Memory B cell (primary cell): ENCODE data around the gene PNCK.
A peak's percentile ranks its signal among the peaks of the same experiment; 100 is the strongest.

Source experiments
- ATAC-seq: fragments of 150-1000 bp; cut with Tn5 transposase; 2 replicates; pipeline ENCODE4 v1.10.0; 2021; ENCODE audit warnings: low read depth, mild to moderate bottlenecking, moderate library complexity
- DNase-seq, 2 donors: peaks; one replicate each; pipeline ENCODE4 v3.0.0; 2022; ENCODE audit warnings: low spot score in 2 of 2
- H3K27ac Mint-ChIP-seq: one replicate; pipeline ENCODE4 v1.8.0; 2022; ENCODE audit warnings: mild to moderate bottlenecking, moderate library complexity, mixed read lengths
- H3K27me3 Mint-ChIP-seq: one replicate; pipeline ENCODE4 v1.8.0; 2022; ENCODE audit warnings: mixed read lengths
- H3K36me3 Mint-ChIP-seq: one replicate; pipeline ENCODE4 v1.8.0; 2022; ENCODE audit warnings: mild to moderate bottlenecking, mixed read lengths
- H3K4me1 Mint-ChIP-seq: one replicate; pipeline ENCODE4 v1.8.0; 2022; ENCODE audit warnings: mixed read lengths
- H3K4me3 Mint-ChIP-seq: one replicate; pipeline ENCODE4 v1.8.0; 2022; ENCODE audit warnings: mild to moderate bottlenecking, moderate library complexity, mixed read lengths
- H3K9me3 Mint-ChIP-seq: one replicate; pipeline ENCODE4 v1.8.0; 2022; ENCODE audit warnings: mixed read lengths

Gene PNCK

DNA sequence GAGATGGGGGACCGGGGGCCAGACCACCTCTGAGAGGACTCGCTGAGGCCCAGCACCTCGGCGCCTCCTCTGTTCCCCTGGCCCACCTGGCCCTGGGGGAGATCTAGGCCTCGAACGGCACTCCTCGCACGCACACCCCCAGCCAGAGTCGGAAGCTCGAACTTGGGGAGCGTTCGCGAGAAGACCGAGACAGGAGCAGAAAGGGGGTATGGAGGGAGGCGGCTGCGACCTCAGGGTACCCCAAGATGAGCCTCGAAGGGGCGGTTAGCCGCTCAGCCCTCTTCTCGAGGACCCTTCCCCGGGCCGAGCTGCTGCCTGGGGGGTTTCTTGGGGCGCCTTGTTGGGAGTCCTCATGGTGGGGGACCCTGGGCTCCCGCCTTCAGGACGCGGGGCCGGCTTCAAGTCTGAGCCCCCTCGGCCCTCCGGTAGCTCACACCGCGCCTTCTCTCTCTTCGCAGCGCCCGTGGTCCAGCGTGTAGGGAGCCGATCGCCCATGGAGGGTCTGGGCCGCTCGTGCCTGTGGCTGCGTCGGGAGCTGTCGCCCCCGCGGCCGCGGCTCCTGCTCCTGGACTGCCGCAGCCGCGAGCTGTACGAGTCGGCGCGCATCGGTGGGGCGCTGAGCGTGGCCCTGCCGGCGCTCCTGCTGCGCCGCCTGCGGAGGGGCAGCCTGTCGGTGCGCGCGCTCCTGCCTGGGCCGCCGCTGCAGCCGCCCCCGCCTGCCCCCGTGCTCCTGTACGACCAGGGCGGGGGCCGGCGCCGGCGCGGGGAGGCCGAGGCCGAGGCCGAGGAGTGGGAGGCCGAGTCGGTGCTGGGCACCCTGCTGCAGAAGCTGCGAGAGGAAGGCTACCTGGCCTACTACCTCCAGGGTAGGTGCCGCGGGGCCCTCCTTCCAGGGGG, 25.9 kb downstream of the PNCK start:
- ATAC-seq (no peak), DNase-seq (no peak)
- Mint-ChIP-seq H3K4me3 (peak overlapping the region; percentile 5), H3K27me3 (peaks cover 13% of the 10 kb centered on the region), H3K36me3 (no peaks in the 10 kb centered on the region), H3K27ac (no peak overlapping the region), H3K9me3 (no peaks in the 10 kb centered on the region), H3K4me1 (peaks cover 6% of the 10 kb centered on the region)

DNA sequence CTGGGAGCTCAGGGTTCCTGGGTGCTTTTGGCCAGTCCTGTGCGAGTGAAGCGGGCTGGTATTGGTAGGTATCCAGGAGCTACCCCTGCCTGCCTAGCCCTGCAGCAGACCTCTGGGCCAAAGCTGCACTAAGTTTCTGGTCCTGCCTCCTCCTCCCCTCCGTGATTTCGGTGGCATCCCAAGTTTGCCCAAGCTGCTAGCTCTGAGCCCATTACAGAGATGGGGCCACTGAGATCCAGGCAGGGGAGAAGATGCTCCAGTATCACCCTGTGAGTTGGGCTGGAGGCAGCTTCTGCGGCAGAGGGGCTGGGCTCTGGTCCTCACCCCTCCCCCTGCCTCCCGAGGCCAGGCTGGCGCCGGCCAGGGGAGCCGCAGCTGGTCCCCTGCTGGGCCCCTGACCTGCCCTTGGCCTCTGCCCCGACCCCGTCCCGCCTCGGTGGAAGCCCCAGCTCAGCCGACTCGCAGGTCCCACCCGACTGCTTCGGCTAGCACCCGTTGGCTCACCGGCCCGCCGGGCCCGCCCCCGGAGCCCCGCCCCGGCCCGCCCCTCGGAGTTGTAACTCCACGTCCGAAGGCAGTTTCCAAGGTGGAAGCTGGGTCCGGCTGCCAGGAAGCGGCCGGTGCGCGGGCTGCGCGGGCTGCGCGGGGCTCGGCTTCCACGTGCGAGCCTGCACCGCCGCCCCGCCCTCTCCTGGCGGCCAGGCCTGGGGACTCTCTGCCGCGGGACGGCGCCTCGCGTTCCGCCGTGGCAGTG, 26.8 kb downstream of the PNCK start, which contains the start of gene DUSP9:
Gene DUSP9 (plus strand): TSS at position 584 of the 754 bp plus-strand sequence. CDS start 751 bp downstream, outside the sequence.
- Mint-ChIP-seq H3K36me3 (no peaks in the 10 kb centered on the region), H3K4me3 (peak within 1 kb of the TSS; percentile 53)
- ATAC-seq, result peak; percentile 23

GRCh38 chrX:153645921-153646488, 27.6 kb downstream of the PNCK start:
- DNase-seq (no peak), ATAC-seq (no peak)
- Mint-ChIP-seq H3K27me3 (peaks cover 17% of the 10 kb centered on the region), H3K27ac (no peak overlapping the region), H3K9me3 (no peaks in the 10 kb centered on the region), H3K4me1 (peaks cover 11% of the 10 kb centered on the region), H3K36me3 (no peaks in the 10 kb centered on the region), H3K4me3 (peak overlapping the region; percentile 53)

More for the DNA sequence above, 26.8 kb downstream of the PNCK start, which contains the start of gene DUSP9:
- Mint-ChIP-seq H3K27me3 (peaks cover 15% of the 10 kb centered on the region), H3K9me3 (no peaks in the 10 kb centered on the region), H3K27ac (no peak within 1 kb of the TSS), H3K4me1 (peaks cover 8% of the 10 kb centered on the region)
- no peak for DNase-seq

DNA sequence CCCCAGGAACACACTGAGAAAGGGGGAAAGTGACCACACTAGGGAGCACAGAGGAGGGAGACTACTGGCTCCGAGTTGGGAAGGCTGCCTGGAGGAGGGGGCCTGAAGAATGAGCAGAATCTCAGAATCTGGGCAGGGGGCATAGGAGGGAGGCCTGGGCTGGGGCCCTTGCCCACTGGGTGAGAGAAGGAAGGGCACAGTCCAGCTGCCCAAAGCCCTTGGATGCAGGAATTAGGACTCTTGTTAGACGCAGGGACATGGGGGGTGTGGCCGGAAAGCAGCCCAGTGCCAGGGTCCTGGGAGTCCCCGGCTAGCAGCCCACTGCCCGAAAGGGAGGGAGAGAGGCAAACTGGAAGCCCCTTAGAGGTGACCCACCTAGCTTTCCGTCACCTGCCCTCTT, 28.5 kb downstream of the PNCK start:
- no peaks in the 10 kb centered on the region for H3K36me3 Mint-ChIP-seq
- H3K27me3 Mint-ChIP-seq, result peaks cover 19% of the 10 kb centered on the region
- ATAC-seq (no peak), DNase-seq (no peak)
- H3K4me1 Mint-ChIP-seq, result peaks cover 11% of the 10 kb centered on the region
- H3K4me3 Mint-ChIP-seq, result no peak overlapping the region
- H3K27ac Mint-ChIP-seq, result no peak overlapping the region
- no peaks in the 10 kb centered on the region for H3K9me3 Mint-ChIP-seq

- Mint-ChIP-seq H3K36me3 (no peaks in the 10 kb centered on the region), H3K4me3 (no peak overlapping the region), H3K9me3 (no peaks in the 10 kb centered on the region), H3K27ac (no peak overlapping the region), H3K27me3 (peaks cover 19% of the 10 kb centered on the region), H3K4me1 (peaks cover 11% of the 10 kb centered on the region)
- no peak for DNase-seq
- ATAC-seq, result no peak
These were observed 29.1 kb downstream of the PNCK start for GRCh38 chrX:153644356-153645125.

DNA sequence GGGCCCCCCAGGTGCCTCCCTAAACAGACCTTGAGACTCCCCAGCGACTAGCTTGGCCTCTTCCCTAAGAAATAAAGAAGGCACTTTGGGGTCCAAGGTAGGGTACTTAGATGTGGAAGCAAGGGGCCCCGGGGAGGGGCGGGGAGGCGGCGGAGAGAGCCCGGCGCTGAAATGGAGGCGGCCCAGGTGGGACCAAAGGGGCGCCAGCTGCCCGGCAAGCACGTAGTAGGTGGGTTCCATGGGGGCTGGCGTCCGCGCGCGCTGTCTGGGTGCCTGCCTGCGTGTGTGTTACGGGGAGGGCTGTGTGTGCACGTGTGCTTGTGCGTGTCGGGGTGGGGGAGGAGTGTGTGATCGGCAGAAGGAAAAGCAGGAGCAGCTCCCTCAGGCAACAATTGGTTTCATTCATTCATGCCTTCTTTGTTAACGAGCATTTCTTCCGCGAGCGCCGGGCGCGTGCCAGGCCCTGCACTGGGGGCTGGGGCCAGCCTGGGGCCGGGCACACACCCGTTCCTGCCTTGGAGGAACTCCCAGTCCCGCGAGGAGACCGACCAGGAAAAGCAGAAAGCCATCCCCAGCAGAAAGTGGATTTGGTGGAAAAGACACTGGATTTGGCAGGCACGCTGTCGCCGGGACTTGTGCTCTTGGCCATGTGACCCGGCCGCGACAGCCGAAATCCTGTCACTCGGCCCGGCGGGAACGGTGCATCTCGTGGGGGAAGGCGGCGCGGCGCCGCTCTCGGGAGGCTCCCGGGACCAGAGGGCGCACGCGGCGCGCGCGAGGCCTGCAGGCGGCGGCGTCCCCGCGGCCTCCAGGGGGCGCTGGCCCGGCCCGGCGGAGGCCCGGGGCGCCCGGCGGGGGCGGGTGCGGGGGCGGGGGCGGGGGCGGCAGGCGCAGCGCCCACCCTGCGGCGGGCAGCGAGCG, 29.9 kb downstream of the PNCK start:
- H3K4me1 Mint-ChIP-seq, result peaks cover 11% of the 10 kb centered on the region
- H3K4me3 Mint-ChIP-seq, result peak overlapping the region; percentile 21
- peaks cover 21% of the 10 kb centered on the region for H3K27me3 Mint-ChIP-seq
- H3K27ac Mint-ChIP-seq, result no peak overlapping the region
- no peaks in the 10 kb centered on the region for H3K36me3 Mint-ChIP-seq
- ATAC-seq, result peak; percentile 57
- DNase-seq, result no peak
- no peaks in the 10 kb centered on the region for H3K9me3 Mint-ChIP-seq

DNA sequence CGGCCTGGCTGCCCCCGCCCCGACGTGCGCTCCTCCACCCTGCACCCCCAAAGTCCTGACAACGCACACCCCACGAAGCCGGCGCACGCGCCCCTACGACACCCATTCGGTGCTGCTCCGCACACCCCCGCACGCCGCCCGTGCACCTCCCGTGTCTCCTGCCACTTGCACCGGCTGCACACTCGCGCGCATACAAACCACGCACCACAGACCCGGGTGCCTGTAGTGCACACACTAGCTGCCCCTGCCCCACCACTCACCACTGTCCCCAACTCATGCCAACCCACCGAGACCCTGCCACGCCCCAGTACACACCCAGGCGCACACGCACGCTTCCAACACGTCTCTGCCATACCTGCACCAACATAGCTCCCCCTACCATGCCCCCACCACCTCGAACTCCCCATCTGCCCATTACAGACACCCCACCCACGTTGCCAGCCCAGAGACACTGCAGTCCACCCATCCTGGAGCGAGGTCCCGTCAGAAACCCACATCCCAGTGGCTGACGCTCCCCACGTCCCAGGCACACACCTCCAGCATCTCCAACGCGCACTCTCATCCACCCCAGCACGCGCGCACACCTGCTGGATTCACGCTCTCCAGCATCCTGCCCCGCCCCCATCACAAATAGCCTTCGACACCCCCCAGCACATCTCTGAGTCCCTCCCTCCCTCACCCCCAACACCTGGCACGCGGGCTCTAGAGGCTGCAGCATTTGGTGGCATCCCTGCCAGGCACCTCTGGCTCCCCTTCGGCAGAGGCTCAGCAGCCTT, 30.8 kb downstream of the PNCK start:
- DNase-seq, result no peak
- Mint-ChIP-seq H3K9me3 (no peaks in the 10 kb centered on the region), H3K27me3 (peaks cover 22% of the 10 kb centered on the region), H3K4me3 (peak overlapping the region; percentile 67), H3K36me3 (no peaks in the 10 kb centered on the region), H3K4me1 (peaks cover 11% of the 10 kb centered on the region), H3K27ac (no peak overlapping the region)
- peak; percentile 12 for ATAC-seq

- H3K27me3 Mint-ChIP-seq, result peaks cover 22% of the 10 kb centered on the region
- no peak for DNase-seq
- peak; percentile 20 for ATAC-seq
These were observed 31.5 kb downstream of the PNCK start for GRCh38 chrX:153642051-153642654.

GRCh38 chrX:153641627-153642026, 32.0 kb downstream of the PNCK start:
- peaks cover 11% of the 10 kb centered on the region for H3K4me1 Mint-ChIP-seq
- no peak overlapping the region for H3K27ac Mint-ChIP-seq
- DNase-seq (no peak), ATAC-seq (no peak)
- H3K4me3 Mint-ChIP-seq, result no peak overlapping the region
- H3K9me3 Mint-ChIP-seq, result no peaks in the 10 kb centered on the region
- no peaks in the 10 kb centered on the region for H3K36me3 Mint-ChIP-seq
- peaks cover 22% of the 10 kb centered on the region for H3K27me3 Mint-ChIP-seq

More at GRCh38 chrX:153642051-153642654, 31.5 kb downstream of the PNCK start:
- Mint-ChIP-seq H3K9me3 (no peaks in the 10 kb centered on the region), H3K36me3 (no peaks in the 10 kb centered on the region), H3K4me3 (no peak overlapping the region), H3K4me1 (peaks cover 11% of the 10 kb centered on the region), H3K27ac (no peak overlapping the region)

GRCh38 chrX:153640736-153641575, 32.7 kb downstream of the PNCK start:
- ATAC-seq, result no peak
- no peak overlapping the region for H3K27ac Mint-ChIP-seq
- no peak for DNase-seq
- peaks cover 19% of the 10 kb centered on the region for H3K27me3 Mint-ChIP-seq
- H3K9me3 Mint-ChIP-seq, result no peaks in the 10 kb centered on the region
- no peaks in the 10 kb centered on the region for H3K36me3 Mint-ChIP-seq
- peaks cover 12% of the 10 kb centered on the region for H3K4me1 Mint-ChIP-seq
- H3K4me3 Mint-ChIP-seq, result no peak overlapping the region

DNA sequence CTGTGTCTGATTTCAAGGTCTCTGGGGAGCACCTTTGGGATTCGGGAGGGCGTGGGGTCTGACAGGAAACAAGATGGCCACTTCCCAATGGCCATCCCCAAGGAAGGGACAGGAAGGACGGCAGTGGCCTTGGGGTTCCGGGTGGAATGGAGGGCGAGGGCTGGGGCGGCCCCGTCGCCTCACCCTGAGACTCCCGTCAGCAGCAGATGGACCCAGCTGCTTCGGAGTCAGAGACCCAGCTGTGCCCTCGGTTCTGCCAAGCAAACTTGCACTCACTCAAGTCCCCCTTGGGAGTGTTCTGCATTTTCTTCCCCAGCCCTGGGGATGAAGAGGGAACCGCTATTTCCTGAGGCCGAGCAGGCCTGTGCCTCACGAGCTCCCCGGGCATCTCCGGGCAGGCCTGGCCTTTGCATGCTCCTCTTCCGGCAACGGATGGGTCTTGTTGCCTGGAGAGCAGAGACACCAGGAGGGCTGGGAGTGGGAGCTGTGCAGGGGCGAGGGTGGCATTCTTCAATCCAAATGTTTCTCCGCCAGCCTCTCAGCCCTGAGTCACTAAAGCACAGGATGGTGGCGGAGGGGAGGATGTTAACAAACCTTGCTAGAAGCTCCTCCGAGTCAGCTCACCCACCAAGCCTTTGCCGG, 33.4 kb downstream of the PNCK start:
- Mint-ChIP-seq H3K27me3 (peaks cover 20% of the 10 kb centered on the region), H3K27ac (no peak overlapping the region), H3K4me3 (no peak overlapping the region), H3K36me3 (no peaks in the 10 kb centered on the region), H3K4me1 (peaks cover 13% of the 10 kb centered on the region), H3K9me3 (no peaks in the 10 kb centered on the region)
- ATAC-seq (no peak), DNase-seq (no peak)
